Ramos (cell line): ENCODE results near the gene HS3ST1.
"Not testable (repeated sequence)": the region's sequence is repeated elsewhere in the genome, so short reads cannot be mapped to it uniquely, and the experiment has no call there.

Source experiments
- in situ Hi-C: fragments of 300-500 bp; cut with MboI; formaldehyde crosslinking; loops from one replicate; pipeline ENCODE4 v1.14.3; 2022; ENCODE audit warnings: low sequenced_read_pairs; ENCODE audit not compliant: unreplicated experiment

Gene HS3ST1

GRCh38 chr4:11408233-11408967 is 20.3 kb downstream of the HS3ST1 start:
- in situ Hi-C loops = loop anchor here (25.0 kb wide), 1 partner anchor 846 kb away; no protein-coding TSS in a partner anchor

GRCh38 chr4:11407551-11407950 is 21.1 kb downstream of the HS3ST1 start:
- in situ Hi-C loops = loop anchor here (25.0 kb wide), 1 partner anchor 845 kb away; no protein-coding TSS in a partner anchor

DNA sequence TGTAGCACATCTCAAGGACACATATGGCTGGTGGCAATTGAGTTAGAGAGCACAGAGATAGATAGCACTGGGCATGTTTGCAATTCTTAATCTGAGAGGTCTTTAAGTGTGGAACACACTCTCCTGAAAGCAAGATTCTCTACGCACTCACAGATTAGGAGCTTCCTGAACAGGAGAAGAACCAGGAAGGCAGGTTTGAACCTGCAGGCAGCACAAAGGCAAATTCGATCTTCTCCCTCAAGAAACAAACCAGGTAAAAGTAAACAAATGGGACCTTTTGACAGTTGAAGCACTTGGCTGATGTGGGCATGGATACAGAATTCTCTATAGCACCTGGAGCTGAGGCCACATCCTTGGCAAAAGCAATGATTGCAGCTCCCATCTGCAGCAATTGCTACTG is 24.3 kb downstream of the HS3ST1 start:
- in situ Hi-C loops = loop anchor here (25.0 kb wide), 1 partner anchor 842 kb away; no protein-coding TSS in a partner anchor

- in situ Hi-C loops = loop anchor here (25.0 kb wide), 1 partner anchor 840 kb away; no protein-coding TSS in a partner anchor
Measured at GRCh38 chr4:11402192-11402591, 26.5 kb downstream of the HS3ST1 start.

- in situ Hi-C loops = no loop called here
Measured at GRCh38 chr4:11399461-11399971, 29.2 kb downstream of the HS3ST1 start.

DNA sequence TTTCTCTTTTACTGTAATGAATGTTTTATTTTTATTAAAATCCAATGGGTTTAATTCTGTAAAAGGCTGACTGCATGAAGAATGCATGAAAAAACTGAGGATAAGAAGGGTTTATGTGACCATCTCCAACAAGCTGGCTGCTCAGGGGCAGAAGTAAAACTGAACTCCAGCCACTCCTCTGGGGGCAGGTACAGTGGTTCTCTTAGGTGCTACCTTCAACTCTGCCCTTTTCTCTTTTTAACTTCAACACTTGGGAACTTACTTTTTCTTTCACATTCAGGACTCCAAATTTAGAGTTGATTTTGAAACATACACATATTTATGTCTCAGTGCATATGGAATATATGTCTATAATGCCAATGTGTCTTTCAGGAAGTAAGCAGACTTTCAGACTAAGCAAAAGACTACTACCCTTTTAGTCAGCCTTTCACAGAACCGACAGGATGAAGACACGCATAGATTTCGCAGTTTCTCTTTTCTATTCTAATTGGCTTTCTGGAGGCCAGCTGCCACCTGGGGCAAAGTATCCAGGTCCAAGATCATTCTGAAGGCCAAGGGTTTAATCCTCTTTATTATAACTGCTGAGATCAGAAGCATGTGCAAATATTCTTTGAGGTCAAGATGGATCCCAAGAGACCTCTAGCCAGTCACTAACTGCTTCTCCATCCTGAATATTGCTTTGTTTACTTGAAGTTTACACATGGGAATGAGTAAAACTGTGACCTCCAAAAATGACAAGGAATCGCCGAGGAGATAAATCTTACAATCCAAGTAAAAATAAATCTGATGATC is 30.7 kb downstream of the HS3ST1 start:
- in situ Hi-C loops = no loop called here

DNA sequence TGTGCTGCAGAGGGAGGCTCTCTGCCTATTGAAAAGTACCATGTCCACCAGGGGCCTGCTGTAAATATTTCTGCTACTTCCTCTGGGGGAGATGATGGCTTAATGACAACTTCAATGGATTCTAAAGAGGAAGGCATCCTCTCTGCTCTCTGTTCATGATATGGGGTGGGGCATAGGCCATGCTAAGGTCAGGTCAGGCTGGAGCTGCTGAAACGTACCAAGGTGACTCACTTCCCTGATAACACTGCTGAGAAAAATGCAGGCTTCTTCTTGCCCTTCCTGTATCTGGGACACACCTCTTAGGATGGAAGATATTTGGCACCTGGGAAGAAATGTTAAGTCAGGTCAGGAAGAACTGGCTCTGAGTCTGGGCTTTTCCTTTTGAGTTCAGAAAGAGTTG is 31.5 kb downstream of the HS3ST1 start:
- in situ Hi-C loops = no loop called here

DNA sequence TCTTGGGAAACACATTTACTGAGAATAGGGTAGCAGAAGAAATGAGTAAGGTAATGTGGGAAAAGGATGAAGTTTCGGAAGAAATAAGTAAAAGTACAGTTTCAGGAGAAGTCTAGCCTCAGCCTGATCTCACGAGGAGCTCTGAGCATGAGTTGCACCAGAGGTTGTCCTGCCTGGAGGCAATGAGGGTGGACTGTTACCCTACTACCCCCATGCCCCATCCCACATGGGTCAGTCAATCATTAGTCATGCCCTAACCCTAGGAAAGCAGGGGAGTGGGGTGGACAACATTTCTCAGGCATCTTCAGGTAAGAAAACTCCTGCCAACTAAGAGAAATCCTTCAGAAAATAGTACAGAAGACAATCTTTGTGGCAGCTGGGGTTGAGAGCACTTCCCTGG is 35.1 kb downstream of the HS3ST1 start:
- in situ Hi-C loops = no loop called here

GRCh38 chr4:11384072-11384471 is 44.6 kb downstream of the HS3ST1 start:
- in situ Hi-C loops = not testable (repeated sequence)

DNA sequence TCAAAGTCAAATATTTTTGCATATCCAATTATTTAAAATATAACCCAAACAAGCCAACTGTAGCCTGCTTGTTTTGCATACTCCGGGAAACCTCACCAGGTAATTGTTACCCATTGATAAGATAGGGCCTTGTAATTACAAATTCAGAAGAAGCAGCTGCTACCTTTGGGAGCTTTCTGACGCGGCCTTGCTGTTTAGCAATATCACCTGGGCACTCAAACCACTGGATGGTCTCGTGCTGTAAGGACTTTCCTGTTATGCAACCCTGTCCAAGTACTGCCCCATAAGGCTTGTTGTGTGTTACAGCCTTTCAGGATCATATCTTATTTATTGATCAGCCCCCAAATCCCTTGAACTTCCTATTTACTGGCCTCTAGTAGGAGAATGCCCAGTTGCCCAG is 52.1 kb downstream of the HS3ST1 start:
- in situ Hi-C loops = no loop called here

GRCh38 chr4:11376146-11376545 is 52.5 kb downstream of the HS3ST1 start:
- in situ Hi-C loops = no loop called here

DNA sequence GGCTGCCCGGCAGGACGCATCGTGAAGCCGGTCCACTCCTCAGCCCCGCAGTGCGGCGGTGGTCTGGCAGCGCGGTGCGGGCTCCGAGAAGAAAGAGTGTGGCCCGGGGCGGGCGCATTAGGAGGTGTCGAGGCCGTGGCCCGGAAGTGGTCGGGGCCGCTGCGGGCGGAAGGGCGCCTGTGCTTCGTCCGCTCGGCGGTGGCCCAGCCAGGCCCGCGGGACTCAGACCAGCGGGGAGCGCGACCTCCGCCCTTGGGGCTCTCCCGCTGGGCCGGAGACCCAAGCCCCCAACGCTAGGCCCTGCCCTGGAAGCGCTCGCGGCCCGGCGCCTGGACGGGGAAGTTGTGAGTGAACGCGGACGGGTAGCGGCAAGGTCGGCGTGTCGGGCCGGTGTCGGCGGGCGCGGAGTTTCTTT is 60.0 kb downstream of the HS3ST1 start:
- in situ Hi-C loops = no loop called here

- in situ Hi-C loops = no loop called here
Measured at GRCh38 chr4:11367371-11367770, 61.3 kb downstream of the HS3ST1 start.

- in situ Hi-C loops = no loop called here
Measured at GRCh38 chr4:11366859-11367258, 61.8 kb downstream of the HS3ST1 start.

DNA sequence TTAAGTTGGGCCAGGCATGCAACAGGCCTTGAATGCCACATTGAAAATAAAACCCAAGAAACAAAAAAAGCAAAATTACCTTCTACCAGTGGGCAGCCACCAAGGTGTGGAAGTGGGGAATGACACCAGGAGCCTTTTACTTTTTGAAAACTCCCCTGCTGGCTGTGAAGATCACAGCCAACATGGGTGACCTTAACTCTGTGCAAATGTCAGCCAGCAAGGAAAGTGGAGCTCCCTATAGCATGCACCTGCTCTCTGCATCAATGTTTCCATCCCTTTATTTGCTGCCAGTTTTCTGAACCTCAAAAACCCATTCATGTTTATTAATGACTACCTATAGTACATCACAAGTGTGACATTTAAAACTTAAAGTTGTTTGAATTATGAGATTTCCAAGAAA is 63.7 kb downstream of the HS3ST1 start:
- in situ Hi-C loops = no loop called here

DNA sequence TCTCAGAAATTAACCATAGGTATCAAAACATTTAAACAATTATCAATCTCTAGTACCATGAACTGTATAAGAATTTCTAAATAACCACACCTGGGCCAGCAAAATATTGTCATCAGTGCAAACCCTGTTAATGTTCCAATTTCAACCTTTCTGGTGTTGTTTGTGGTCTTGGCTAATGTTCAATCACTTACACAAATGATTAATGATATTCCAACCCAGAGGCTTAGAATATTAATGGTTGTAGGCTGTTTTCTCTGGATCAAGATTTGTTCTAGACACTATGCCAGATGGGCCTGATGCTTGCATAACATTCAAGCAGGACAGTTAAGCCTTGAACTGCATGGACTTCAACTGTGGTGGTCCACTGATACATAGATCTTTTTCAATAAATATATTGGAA is 69.1 kb downstream of the HS3ST1 start:
- in situ Hi-C loops = no loop called here

GRCh38 chr4:11355226-11355625 is 73.5 kb downstream of the HS3ST1 start:
- in situ Hi-C loops = no loop called here

- in situ Hi-C loops = no loop called here
Measured at GRCh38 chr4:11354531-11354930, 74.2 kb downstream of the HS3ST1 start.

DNA sequence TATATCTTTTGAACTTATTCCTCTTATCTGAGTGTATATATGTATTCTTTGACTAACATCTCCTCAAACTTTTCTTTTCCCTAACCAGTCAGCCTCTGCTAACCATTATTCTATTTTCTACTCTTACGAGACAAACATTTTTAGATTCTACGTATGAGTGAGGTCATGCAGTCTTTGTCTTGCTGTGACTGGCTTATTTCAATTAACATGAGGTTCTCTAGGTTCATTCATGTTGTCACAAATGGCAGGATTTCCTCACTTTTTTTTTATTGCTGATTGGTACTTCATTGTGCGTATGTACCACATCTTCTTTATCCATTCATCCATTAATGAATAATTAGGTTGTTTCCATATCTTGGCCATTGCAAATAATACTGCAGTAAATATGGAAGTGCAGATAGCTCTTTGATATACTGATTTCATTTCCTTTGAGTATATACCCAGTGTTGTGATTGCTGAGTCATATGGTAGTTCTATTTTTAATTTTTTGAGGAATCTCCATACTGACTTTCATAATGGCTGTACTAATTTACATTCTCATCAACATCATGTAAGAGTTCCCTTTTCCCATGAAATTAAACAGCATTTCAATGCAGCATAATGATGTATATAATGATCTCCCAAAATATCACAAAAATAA is 80.1 kb downstream of the HS3ST1 start:
- in situ Hi-C loops = no loop called here

DNA sequence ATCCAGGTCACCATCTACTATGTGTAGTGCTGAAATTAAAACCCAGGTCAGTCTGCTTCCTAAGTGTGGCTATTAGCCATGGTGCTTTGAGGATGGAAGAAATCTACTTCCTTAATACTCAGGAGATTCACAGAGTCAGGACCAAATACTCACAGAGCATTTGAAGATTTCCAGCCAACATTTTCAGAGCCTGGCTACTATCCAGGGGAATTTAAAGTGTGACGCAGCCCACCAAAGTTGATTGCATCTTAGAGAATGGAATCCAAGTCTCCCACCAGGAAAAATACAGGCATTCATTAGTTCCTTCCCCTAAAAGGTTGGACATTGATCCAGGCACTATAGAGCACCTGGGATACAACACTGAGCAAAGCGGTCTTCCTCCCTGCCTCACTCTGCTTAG is 83.8 kb downstream of the HS3ST1 start:
- in situ Hi-C loops = no loop called here

DNA sequence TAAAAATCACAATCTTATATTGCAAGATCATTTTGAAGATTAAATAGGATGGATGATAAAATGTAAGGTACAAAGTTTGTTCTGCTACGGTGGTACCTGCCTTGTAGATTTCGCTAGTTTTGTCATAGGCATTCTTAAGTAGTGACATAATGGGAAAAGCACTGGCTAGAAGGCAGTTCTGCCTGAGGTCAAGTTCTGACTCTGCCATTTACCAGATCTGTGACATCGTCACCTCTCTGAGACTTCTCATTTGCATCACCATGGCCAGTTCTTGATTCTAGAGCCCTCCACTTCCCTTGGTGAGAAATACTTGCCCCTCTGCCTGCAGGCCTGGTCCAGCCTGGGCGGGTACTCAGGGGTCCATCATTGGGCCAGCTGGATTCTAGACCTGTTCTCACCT is 85.2 kb downstream of the HS3ST1 start:
- in situ Hi-C loops = no loop called here
